ENCODE data around the gene OCA2.
"Not testable (repeated sequence)": the region's sequence is repeated elsewhere in the genome, so short reads cannot be mapped to it uniquely, and the experiment has no call there.

Gene OCA2

DNA sequence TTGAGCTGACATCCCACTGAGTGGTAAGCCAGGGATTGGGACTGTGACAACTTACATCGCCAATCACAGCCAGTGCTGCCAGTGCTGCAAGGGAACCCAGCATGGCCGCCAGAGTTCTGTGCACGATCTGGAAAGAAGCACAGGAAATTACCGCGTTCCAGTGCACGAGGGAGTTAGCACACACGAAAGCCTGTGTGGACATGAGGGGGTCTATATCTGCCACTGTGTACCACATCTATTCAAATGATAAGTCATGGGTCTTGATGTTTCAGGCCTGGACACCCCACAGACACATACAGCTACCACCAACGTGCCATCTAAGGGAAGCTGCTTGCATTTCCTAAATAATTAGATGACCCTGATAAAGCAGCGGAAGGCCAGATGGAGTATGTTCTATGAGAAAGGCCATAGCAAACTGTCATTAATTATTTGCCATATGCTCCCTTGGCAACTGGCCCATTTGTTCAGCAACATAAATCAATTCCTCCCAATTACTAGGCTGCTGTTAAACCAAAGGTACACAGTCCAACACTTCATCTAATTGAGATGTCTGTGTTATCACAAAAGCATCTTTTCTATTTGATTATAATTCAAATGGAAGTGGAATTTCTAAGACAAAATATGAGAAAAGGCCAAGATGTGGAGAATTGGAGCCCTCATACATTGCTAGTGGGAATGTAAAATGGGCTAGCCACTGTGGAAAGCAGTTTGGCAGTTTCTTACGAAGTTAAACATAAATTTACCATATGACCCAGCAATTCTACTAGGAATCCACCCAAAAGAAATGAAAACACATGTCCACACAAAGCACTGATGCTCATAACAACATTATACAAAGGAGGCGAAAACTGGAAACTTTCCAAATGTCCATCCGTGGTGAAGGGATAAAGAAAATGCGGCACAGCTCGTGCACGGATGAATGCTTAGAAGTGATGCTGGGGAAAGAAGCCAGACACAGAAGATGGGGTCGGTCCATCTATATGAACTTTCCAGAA, 108.3 kb downstream of the OCA2 start:
- DNase-seq, result peak; percentile 12

DNA sequence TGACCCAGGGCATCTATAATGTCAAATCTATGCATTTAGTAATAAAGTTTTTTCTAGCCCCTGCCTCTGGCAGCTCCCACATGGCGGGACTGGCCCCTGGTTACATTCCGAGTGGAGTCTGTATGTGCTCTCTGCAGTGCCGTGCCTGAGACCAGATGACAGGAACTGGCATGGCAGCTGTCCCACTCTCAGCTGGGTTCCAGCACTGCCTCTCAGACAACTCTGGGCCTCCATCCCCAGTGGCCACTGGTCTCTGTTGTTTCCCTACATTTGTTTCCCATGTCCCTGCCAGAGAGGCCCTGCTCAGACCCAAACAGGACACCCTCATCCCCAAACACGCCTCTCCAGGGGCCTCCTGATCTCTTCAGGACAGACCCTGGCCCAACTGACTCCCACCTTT, 109.3 kb downstream of the OCA2 start:
- no peak for DNase-seq

DNA sequence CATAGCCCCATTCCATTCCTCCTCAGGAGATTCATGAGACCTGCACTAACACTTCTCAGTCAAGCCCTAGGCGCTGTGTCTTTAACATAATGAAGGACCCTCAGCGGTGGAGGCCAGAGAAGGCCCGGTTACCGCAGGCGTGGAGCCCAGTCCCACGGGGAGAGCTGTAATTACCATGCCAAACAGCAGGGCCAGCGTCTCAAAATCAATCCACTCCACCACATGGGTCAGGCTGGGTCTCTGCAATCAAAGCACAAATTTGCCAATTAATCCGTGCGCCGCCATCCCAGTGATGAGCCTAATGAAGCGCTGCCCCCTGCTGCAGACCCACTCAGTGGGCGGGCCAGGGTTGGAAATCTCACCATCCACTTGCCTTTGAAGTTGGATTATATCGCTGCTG, 109.7 kb downstream of the OCA2 start:
- no peak for DNase-seq

GRCh38 chr15:27985099-27985498, 114.0 kb downstream of the OCA2 start:
- no peak for DNase-seq

DNA sequence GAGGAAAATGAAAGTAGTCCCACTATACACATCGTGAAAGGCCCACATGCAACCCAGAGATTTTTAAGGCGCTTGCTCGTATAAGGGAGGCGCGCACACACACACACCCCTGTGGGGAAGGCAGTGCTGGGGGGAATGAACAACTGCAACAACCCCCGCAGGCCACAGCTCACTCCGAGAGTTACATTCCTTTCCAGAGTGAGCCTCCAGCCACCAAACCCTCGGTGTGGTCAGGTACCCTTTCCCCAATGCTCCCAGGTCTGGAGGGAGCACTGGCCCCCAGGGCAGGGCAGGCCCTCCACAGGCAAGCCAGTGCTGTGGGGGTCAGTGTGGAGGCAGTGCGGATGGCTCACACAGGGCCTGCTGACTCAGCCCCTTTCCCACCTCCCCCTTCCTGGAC, 115.6 kb downstream of the OCA2 start:
- no peak for DNase-seq

DNA sequence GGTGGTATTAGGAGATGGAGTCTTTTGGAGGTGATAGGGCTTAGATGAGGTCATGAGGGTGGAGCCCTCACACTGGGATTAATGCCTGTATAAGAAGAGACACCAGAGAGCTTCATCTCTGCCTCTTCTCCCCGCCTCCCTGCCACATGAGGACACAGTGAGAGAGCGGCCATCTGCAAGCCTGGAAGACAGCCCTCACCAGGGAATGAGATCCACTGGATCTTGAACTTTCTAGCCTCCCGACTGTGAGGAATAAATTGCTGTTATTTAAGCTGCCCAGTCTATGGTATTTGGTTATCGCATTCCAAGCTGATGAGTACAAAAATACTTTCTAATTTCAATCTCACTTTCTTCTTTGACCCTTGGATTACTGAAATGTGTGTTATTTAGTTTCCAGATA, 121.4 kb downstream of the OCA2 start:
- no peak for DNase-seq

DNA sequence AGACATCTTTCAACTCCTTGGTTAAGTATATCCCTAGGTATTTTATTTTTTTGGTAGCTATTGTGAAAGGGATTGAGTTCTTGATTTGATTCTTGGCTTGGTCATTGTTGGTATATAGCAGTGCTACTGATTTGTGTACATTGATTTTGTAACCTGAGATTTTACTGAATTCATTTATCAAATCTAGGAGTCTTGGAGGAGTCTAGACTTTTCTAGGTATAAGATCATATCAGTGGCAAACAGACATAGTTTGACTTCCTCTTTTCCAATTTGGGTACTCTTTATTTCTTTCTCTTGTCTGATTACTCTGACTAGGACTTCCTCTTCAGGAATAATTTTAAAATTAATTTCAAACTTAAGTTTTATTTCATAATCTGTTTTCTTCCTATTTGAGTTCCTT, 125.2 kb downstream of the OCA2 start:
- no peak for DNase-seq

- DNase-seq, result no peak
Observed at GRCh38 chr15:27970661-27971392, 128.3 kb downstream of the OCA2 start.

DNA sequence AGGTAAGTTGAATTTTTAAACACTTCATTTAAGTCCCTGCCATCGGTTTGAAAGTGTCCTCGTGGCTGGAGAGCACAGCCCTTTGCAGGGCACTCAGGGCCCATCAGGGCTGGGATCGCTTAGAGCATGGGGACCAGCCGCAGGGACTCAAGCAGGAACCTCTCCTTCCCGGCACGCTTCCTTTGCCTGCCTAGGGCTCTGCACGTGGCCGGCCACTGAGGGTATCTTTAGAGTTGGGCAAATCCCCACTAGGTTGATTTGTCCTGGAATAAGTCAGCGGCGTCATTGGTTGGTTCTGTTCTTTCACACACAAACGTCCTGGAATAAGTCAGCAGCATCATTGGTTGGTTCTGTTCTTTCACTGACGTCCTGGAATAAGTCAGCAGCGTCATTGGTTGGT, 131.6 kb downstream of the OCA2 start:
- DNase-seq, result no peak

DNA sequence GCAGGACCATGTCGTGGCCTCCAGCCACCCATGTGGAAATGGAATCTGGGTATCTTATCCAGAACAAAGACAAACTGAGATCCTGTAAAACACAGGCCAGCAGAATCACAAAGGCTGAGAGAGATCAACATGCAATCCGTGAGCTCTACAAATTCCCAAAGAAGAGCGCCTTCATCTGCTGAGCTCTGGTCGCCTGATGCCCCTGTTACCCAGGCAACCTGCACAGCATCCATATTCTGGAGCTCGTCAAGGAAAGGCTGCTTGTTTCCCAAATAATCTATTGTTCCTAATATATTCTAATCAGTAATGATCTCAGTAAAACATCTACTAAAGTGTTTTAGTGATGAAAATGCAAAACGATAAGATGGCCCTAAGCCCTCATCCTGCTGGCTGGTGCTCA, 133.6 kb downstream of the OCA2 start:
- no peak for DNase-seq

DNA sequence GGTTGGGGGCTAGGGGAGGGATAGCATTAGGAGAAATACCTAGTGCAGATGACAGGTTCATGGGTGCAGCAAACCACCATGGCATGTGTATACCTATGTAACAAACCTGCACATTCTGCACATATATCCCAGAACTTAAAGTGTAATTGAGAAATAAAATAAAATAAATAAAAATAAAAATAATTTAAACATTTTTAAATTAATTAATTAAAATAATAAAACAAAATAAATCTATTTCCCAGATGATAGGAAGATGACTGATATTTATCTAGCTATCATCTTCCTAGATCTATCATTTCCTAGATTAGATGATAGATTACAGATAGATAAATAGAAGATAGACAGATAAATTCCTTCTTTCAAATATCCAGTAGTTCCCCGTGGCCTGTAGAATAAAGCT, 137.3 kb downstream of the OCA2 start:
- DNase-seq, result no peak

- no peak for DNase-seq
Observed at GRCh38 chr15:27958911-27959578, 140.1 kb downstream of the OCA2 start.

GRCh38 chr15:27956285-27956684, 142.8 kb downstream of the OCA2 start:
- DNase-seq, result no peak

- no peak for DNase-seq
Observed at GRCh38 chr15:27955087-27955486, 144.0 kb downstream of the OCA2 start.

DNA sequence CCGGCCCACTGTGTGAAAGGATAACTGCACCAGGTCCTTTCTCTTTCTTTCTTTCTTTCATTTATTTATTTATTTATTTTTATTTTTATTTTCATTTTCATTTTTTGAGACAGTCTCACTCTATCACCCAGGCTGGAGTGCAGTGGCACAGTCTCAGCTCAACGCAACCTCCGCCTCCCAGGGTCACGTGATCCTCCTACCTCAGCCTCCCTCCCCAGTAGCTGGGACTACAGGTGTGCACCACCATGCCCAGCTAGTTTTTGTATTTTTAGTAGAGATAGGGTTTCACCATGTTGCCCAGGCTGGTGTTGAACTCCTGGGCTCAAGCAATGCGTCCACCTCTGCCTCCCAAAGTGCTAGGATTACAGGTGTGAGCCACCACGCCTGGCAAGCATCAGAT, 146.5 kb downstream of the OCA2 start:
- DNase-seq, result not testable (repeated sequence)

GRCh38 chr15:27951191-27951890, 147.8 kb downstream of the OCA2 start:
- no peak for DNase-seq

DNA sequence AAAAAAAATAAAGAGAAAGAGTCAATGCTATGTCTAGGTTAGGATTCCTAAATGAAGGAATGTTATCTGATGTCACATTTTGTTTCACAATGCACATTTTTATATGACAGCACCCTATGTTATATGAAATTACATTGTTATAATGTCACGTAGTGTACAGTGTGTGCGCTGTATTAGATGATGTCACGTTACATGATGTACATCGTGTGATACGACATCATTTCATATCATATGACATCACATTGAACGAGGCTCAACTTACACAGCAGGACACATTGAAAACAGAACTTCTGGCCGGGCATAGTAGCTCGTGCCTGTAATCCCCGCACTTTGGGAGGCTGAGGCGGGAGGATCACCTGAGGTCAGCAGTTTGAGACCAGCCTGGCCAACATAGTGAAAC, 150.0 kb downstream of the OCA2 start:
- no peak for DNase-seq

GRCh38 chr15:27939246-27939645, 159.9 kb downstream of the OCA2 start:
- DNase-seq, result no peak

- no peak for DNase-seq
Observed at GRCh38 chr15:27937851-27938250, 161.3 kb downstream of the OCA2 start.

- DNase-seq, result no peak
Observed at GRCh38 chr15:27936164-27936563, 163.0 kb downstream of the OCA2 start.

DNA sequence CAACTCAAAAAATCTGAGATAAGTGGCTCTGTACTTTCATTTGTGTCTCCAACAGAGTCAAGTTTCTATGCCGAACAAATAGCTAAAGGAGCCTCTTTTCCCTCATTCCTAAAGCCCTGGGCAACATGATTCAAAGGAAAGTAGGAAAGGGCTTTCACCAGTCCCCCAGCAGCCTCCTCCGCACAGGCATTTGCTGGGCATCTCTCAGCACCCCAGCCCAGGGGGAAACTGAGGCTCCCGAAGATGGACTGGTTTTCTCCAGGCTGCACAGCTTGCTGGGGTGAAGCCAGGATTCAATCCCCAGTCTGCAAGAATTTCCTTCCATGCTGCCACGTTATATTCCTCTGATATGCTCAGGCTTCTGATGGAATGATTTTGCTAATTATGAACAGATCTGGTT, 163.8 kb downstream of the OCA2 start:
- DNase-seq, result no peak

DNA sequence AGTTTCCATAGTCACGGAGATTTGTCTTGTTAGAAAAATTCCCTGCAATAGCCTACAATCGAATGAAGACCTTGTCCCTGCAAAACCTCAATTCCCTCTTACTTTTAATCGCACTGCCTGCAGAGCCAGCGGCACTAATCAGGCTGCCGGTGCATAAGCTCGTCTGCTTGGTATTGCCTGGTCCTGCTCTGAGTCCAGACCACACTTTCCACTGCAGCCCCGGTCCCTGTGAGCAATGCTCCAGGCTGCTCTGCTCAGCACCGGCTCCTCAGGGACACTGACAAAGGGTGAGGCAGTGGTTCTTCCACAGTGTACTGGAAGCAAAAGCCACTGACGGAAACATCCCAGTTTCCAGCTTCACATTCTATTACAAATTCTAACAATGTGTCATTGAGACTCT, 164.3 kb downstream of the OCA2 start:
- no peak for DNase-seq

- DNase-seq, result no peak
Observed at GRCh38 chr15:27933562-27933961, 165.6 kb downstream of the OCA2 start.

Data from NCI-H1092 (cell line).